Activated gamma-delta T cell treated with Interleukin-2 at 50 U/mL for 16 hours (primary cell): Measurements from ENCODE around the gene TRIM10.
"Not testable (repeated sequence)": the region's sequence is repeated elsewhere in the genome, so short reads cannot be mapped to it uniquely, and the experiment has no call there.

ENCODE experiments used
- DNase-seq: peaks from one replicate; pipeline ENCODE4 v3.0.0-alpha.2; 2020

TRIM10 gene

DNA sequence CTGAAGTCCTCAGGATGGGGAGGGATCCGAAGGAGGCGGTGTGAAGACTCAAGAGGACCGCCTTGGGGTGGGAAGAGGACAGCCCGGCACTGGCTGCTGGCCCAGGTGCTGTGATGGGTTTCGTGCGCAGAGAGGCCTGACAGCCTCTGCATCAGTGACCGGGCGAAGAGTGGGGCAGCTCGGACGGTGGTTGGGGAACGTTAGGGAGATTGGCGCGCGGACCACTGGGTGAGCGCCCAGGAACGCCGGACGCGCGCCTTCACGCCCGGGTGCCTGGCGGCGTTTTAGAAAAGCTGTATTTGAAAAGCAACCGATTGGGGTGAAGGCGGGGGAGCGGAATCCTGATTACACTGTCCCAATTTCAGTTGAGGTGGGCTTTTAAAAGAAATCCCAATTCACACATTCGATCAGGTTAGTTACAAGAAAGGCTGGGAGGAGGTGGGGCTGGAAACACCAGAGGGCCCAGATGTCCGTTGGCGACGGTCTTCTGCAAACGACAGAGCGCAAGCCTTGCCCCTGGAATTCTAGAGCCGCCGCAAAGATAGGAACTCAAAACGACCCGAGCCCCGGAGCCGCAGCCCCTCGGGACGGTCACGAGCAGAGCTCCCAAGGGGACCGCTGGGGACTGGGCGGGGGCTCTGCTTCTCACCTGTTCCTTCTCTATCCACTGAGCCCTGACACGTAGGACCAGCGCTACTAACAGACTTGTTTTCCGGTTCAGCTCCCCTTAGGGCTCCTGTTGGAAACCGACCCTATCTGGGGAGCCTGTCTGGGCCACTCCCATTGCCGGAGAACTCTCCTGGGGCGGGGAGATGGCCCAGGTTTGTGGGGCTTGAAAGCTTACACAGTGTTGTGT lies 33.5 kb downstream of the TRIM10 start:
- no peak for DNase-seq

- no peak for DNase-seq
Measured at GRCh38 chr6:30122515-30122914, 38.5 kb downstream of the TRIM10 start.

DNA sequence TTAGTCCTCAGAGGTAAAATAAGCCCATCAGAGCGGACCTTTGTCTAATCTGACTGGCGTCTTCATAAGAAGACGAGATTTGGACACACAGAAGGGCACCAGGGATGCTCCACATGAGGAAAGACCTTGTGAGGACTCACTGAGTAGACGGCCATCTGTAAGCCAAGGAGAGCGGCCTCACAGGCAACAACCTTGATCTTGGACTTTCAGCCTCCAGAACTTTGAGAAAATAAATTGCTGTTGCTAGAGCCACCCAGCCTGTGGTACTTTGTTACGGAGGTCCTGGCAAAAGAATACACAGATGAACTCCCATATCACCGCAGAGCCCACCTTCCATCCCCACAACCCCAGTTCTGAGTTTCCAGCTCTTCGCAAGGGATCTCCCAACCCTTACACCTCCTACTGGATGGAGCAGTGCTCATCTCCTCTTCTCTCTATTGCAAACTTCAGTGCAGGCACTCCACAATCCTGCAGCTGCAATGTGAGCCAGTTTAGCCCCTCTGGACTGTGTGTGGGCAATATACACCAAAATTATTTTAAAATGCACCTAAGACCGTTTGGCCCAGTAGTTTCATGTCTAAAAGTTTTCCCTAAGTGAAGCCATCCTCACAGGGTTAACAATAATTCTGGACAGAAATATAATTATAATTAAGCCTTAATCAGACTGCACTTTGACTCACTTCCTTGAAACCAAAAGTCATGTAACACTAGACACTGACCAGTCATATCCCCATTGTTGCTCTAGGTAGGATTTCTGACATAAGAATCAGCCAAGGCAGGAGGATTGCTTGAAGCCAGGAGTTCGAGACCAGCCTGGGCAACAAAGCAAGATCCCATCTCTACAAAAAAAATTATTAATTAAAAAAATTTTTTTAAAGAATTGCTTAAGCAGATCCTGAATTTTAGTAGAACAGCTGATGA lies 39.3 kb downstream of the TRIM10 start:
- DNase-seq, result no peak

- DNase-seq, result not testable (repeated sequence)
Measured at GRCh38 chr6:30118691-30119090, 42.3 kb downstream of the TRIM10 start.

DNA sequence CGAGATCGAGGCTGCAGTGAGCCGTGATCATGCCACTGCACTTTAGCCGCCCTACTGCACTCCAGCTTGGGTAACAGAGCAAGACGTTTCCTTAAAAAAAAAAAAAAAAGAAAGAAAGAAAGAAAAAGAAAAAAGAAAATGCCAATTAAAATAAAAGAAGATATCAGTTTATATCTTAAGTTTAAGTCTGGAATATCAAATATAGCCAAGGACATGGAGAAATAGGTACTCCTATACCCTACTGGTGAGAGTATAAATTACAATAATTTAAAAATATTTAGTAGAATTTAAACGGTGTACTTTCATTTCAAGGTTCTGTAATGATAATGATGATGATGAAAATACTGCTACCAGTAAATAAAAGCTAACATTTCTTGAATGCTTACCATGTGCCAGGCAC lies 44.3 kb downstream of the TRIM10 start:
- no peak for DNase-seq

DNA sequence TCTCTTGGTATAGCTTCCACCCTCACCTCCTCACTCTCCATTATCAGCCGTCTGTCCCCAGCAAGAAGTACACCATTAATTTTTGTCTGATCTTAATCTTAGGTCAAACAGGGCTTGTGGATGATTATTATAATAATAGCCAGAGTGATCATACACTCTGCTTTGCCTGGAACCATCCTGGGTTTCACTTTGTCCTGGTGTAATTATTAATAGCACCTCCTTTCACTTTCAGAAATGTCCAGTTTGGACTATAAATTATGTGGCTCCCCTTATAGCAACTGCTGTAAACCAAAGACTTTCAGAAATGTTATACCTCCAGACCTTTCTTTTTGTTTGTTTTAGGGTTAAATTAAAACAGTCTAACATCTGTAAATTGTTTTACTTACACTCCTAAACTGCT lies 47.2 kb downstream of the TRIM10 start:
- DNase-seq, result no peak

GRCh38 chr6:30113003-30113759 lies 47.8 kb downstream of the TRIM10 start, which contains the start of gene TRIM31:
Gene TRIM31, minus strand, starts transcription at chr6:30113090. Its CDS starts 285 bp downstream, at chr6:30112805.
- no peak for DNase-seq

DNA sequence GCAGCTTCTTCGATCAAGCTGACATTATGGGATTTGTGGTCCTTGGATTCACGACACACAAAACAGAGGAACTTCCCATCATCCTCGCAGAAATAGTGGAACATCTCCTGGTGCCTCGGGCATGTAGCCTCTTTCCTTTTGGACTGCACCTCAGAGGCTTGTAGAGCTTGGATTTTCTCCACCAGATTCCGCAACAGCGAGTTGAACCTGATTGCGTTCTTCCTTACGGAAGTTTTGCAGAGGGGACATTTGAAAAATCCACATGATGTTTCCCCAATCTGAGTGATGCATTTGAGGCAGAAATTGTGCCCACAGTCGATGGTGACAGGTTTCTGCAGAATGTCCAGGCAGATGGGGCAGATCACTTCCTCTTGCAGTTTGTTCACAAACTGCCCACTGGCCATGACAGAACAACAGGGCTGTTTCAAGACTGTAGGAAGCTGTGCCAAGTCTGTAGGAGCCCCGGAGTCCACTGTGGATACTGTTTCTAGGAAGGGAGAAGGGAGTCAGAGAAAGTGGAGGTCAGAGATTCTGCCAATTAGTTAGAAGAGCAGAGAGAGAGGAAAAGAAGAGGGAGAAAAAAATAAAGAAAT lies 48.5 kb downstream of the TRIM10 start:
- no peak for DNase-seq

DNA sequence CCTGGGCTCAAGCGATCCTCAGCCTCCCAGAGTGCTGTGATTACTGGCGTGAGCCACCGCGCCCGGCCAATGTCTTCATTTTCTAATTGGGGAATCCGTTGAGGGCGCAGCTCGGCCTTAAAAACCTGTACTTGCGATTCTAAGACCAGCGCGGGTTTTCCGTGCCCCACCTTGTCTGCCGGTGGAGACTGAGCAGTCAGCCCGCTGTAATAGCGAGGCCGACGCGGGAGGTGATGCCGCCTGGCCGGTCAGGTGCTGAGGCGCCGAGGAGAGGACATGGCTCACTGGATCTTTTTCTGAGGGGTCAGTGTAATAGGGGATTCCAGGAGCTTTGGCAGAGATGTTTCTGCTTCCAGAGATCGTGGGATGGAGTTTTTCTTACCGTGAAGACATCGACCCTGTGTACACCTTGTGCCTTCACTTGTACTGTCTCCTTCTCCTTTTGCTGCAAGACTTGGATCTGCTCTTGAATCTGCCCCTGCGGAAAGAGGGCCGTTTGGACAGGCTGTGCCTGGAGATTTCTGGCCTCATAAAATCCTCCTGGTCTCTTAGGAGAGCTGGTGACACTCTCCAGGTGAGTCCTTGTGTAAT lies 49.6 kb downstream of the TRIM10 start:
- DNase-seq, result no peak

DNA sequence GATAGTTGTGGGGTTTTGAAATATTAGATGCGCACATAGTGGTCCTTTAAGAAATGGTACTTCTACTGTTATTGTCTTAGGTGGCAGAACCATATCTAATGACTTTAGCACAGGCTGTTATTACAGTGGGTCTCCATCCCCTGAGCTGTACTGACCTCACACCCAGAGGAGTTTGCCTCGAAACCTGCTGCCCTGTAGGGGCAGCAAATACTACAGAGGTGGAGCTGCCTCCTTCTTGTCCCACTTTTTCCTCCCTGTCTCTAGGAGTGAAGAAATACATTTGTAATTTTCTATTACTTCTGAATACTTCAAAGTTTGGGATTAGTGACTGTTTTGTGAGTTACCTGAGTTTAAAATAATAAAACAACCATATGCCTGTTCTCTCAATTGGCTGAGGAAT lies 56.4 kb downstream of the TRIM10 start:
- no peak for DNase-seq

DNA sequence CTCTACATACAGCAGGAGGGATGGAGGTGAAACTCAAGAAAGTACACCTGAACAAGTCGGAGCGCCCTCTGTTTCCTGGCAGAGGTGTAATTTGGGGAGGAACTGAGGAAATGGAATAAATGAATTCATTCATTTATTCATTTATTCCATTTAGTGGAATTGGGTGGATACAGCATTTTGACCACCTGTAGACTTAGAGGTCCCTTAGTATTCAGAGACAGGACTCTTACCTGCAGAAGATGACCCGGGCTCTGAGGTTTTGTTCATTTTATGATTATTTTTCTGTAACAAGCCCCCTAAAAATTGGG lies 57.2 kb downstream of the TRIM10 start:
- no peak for DNase-seq

DNA sequence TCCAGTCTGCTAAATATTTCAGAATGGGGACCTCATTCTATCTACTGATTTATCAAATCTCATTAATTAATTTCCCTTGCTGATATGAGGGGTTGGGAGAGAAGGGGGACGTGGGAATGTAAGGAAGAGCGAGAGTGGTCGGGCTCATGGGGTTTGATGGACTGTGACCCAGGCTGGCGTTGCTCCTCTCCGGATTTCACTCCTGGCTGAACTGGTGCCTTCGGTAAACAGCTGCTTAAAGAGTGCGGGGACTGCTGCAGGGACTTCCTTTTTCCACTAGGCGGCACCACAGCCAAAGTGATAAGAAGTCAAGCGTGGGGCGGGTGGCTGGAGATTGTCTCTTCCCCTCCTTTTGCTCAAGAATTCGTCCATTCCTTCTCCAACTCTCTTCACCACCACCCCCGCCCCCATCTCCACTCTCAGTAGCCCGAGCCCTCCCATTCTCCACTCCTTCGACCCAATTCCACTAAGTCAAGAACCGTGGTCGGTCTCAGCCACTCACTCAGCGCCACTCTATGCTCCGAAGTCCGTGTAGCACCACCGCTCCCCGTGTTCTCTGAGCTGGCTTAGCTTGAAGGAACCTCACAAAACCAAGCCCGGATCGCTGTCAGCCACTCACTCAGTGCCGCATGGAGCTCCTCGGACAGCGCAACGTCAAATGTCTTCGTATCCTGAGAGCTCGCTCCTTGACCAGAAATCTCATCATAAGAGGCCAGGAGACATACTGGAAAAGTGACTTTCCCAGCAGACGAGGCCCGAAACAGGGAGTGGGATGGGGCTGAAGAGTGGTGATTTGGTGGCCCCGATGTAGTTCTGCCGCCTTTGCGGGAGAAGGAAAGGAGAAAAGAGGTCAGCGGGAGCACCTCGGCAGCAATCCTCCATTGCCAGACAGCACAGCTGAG lies 57.8 kb downstream of the TRIM10 start:
- DNase-seq, result peak; percentile 79

GRCh38 chr6:30102414-30102969 lies 58.5 kb downstream of the TRIM10 start:
- DNase-seq, result no peak
